ENCODE data around the gene EPHB2. TPM values are rescaled to one million over a fixed set of nuclear protein-coding genes. Genes with fewer than 3 reads are reported as not detected.

Gene EPHB2
- total RNA-seq, 1 donor from 2014 or later, result not detected

DNA sequence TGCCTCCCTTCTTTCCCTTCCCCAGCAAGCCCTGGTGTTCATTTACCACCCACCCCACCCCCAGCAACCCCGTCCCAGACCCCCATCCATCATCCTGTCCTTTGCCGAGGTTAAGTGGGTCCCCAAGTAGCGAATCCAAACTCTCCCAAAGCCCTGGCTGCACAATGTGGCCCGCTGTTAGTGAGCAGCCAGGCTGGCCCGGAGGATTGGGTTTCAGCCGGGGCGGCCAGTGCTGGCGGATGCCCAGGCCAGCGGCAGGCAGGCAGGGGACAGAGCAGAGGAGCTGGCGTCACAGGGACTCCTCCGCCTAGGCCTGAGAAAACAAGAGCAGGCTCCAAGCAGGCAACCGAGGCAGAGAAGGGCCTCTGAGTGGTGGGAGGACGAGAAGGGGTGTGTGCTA lies 61.4 kb downstream of the EPHB2 start:
- no peaks in the 10 kb centered on the region for H3K36me3 Mint-ChIP-seq (ENCODE audit: low read depth)
- no peaks in the 10 kb centered on the region for H3K9me3 Mint-ChIP-seq
- no peak overlapping the region for H3K4me3 Mint-ChIP-seq (ENCODE audit: low read depth)
- DNase-seq (ENCODE audit: low spot score), result no peak
- intact Hi-C loops (cut with micrococcal nuclease), result no loop called here
- H3K27me3 Mint-ChIP-seq (ENCODE audit: low read depth), result peaks cover 6% of the 10 kb centered on the region
- no peaks in the 10 kb centered on the region for H3K4me1 Mint-ChIP-seq (ENCODE audit: low read depth)
- H3K27ac Mint-ChIP-seq, result no peak overlapping the region

DNA sequence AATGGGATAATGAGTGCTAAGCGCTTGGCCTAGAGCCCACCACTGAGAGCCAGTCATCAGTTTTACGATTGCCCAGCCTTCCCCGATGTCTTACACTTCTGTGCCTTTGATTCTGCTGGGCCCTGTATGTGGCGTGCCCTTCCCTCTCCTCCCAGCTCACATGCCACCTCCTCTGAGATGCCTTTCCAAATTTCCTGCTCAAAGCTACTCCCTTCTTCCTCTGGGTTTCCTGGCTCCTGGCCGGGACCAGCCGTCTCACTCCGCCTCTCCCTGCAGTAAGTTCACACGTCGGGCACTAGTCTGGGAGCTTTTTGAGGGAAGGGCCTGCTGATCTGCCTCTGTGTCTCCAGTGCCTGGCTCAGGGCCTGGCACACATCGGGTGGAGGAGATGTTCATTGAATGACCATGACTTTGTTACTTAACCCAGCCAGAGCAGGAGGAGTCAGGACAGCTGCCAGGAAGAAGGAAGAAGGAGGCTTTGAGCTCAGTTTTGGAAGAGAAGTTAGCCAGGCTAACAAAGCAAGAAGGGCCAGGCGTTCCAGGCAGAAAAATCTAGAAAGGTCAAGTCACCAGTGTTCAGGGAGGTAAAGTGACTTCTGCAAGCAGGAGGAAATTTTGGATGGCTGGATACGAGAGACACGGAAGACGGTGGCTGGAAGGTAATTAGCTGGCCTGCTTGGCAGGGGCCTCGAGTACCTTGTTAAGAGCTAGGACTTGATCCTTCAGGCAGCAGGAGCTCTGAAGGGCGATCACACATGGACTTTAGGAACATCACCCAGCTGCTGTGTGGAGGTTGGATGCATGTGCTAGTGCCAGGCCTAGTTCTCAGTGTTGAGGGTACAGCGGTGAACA lies 63.6 kb downstream of the EPHB2 start:
- Mint-ChIP-seq H3K36me3 (ENCODE audit: low read depth) (no peaks in the 10 kb centered on the region), H3K9me3 (no peaks in the 10 kb centered on the region), H3K4me1 (ENCODE audit: low read depth) (no peaks in the 10 kb centered on the region), H3K27ac (no peak overlapping the region), H3K27me3 (ENCODE audit: low read depth) (peaks cover 6% of the 10 kb centered on the region), H3K4me3 (ENCODE audit: low read depth) (no peak overlapping the region)
- DNase-seq (ENCODE audit: low spot score), result no peak
- intact Hi-C loops (cut with micrococcal nuclease), result no loop called here

- no peaks in the 10 kb centered on the region for H3K4me1 Mint-ChIP-seq (ENCODE audit: low read depth)
- intact Hi-C loops (cut with micrococcal nuclease), result no loop called here
- DNase-seq (ENCODE audit: low spot score), result no peak
- no peaks in the 10 kb centered on the region for H3K9me3 Mint-ChIP-seq
- peaks cover 6% of the 10 kb centered on the region for H3K27me3 Mint-ChIP-seq (ENCODE audit: low read depth)
- H3K27ac Mint-ChIP-seq, result no peak overlapping the region
- H3K4me3 Mint-ChIP-seq (ENCODE audit: low read depth), result no peak overlapping the region
- no peaks in the 10 kb centered on the region for H3K36me3 Mint-ChIP-seq (ENCODE audit: low read depth)
Measured at GRCh38 chr1:22774833-22775182, 64.2 kb downstream of the EPHB2 start.

DNA sequence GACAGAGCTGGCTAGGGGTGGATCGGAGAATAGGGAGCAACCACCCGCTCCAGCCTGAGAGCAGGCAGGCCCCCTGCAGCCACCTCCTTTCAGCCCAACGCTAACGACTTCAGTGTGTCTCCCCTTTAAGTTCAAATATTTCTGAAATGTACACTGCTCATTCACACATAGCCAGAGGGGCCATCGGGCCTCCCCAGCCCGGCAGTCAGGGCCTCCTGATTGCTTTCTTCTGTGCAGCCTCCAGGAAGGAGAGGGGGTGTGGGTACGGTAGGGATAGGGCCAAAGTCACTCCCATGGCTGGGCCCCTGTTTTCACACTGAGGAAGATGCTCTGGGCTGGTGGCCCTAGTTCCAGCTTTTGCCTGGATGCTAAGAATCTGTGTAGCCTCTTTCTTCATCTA lies 64.8 kb downstream of the EPHB2 start:
- Mint-ChIP-seq H3K27me3 (ENCODE audit: low read depth) (peaks cover 6% of the 10 kb centered on the region), H3K27ac (no peak overlapping the region), H3K4me3 (ENCODE audit: low read depth) (no peak overlapping the region), H3K36me3 (ENCODE audit: low read depth) (no peaks in the 10 kb centered on the region), H3K9me3 (no peaks in the 10 kb centered on the region), H3K4me1 (ENCODE audit: low read depth) (no peaks in the 10 kb centered on the region)
- no peak for DNase-seq (ENCODE audit: low spot score)
- intact Hi-C loops (cut with micrococcal nuclease), result no loop called here

DNA sequence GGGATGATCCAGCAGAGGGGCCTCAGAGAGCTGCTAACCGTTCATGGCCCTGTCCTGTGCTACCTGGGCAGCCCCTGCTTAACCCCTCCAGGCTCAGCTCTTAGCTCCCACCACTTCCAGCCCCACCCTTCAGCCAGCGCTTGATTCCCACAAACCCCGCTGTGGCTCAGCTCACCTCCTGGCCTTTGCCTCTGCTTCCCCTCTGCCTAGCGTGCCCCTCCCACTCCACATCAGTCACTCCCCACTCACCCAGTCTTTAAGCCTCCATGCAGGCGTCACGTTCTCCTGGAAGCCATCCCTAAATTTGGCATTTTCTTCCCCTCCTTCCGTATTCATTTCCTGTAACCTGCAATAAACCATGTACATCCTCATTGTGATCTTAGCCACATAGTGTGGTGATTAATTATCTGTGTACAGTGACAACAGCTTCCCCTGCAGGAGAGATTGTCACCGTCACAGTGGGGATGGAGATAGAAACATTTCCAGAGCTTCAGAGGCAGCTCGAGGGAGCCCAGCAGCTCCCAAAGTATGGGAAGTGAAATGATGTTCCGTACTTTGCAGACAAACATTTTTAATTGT lies 65.5 kb downstream of the EPHB2 start:
- peaks cover 6% of the 10 kb centered on the region for H3K27me3 Mint-ChIP-seq (ENCODE audit: low read depth)
- DNase-seq (ENCODE audit: low spot score), result no peak
- no peaks in the 10 kb centered on the region for H3K9me3 Mint-ChIP-seq
- H3K4me1 Mint-ChIP-seq (ENCODE audit: low read depth), result no peaks in the 10 kb centered on the region
- intact Hi-C loops (cut with micrococcal nuclease), result no loop called here
- no peak overlapping the region for H3K27ac Mint-ChIP-seq
- H3K4me3 Mint-ChIP-seq (ENCODE audit: low read depth), result no peak overlapping the region
- H3K36me3 Mint-ChIP-seq (ENCODE audit: low read depth), result no peaks in the 10 kb centered on the region

DNA sequence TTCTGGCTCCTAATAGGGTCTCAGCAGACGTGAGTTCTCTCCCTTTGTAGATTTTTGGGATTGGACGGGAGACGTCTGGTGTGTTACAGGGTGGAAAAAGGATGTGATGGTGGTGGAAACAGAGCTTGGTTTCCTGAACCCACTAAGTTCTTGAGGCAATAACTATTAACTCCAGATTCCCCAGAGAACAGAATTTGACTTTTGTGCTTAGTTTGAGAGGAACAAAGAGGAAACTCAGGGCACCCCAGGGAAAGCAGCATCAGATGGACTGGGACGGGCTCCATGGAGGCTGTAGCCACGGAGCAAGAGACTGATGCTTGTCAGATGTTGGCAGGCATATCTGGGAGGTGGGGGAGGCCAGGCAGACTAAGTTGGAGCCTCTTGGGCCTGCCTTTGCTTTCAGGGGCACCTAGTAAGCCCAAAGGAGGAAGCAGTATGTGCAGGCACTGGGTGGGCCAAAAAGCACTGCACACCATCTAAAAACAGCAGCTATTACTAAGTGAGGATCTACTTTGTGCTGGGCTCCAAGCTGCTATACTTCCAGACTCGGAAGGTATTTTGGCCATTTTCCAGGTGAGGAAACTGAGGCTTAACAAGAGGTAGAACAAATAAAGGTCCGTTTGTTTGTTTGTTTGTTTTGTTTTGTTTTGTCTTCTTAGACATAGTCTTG lies 66.9 kb downstream of the EPHB2 start:
- no peaks in the 10 kb centered on the region for H3K36me3 Mint-ChIP-seq (ENCODE audit: low read depth)

GRCh38 chr1:22778408-22778807 lies 67.8 kb downstream of the EPHB2 start:
- Mint-ChIP-seq H3K27ac (no peak overlapping the region), H3K4me3 (ENCODE audit: low read depth) (no peak overlapping the region), H3K27me3 (ENCODE audit: low read depth) (peaks cover 6% of the 10 kb centered on the region), H3K36me3 (ENCODE audit: low read depth) (no peaks in the 10 kb centered on the region), H3K9me3 (no peaks in the 10 kb centered on the region), H3K4me1 (ENCODE audit: low read depth) (no peaks in the 10 kb centered on the region)
- DNase-seq (ENCODE audit: low spot score), result no peak
- intact Hi-C loops (cut with micrococcal nuclease), result no loop called here

More for the DNA sequence above, 66.9 kb downstream of the EPHB2 start:
- H3K27ac Mint-ChIP-seq, result no peak overlapping the region
- H3K4me1 Mint-ChIP-seq (ENCODE audit: low read depth), result no peaks in the 10 kb centered on the region
- intact Hi-C loops (cut with micrococcal nuclease), result no loop called here
- H3K27me3 Mint-ChIP-seq (ENCODE audit: low read depth), result peaks cover 6% of the 10 kb centered on the region
- no peaks in the 10 kb centered on the region for H3K9me3 Mint-ChIP-seq
- no peak overlapping the region for H3K4me3 Mint-ChIP-seq (ENCODE audit: low read depth)
- DNase-seq (ENCODE audit: low spot score), result no peak

DNA sequence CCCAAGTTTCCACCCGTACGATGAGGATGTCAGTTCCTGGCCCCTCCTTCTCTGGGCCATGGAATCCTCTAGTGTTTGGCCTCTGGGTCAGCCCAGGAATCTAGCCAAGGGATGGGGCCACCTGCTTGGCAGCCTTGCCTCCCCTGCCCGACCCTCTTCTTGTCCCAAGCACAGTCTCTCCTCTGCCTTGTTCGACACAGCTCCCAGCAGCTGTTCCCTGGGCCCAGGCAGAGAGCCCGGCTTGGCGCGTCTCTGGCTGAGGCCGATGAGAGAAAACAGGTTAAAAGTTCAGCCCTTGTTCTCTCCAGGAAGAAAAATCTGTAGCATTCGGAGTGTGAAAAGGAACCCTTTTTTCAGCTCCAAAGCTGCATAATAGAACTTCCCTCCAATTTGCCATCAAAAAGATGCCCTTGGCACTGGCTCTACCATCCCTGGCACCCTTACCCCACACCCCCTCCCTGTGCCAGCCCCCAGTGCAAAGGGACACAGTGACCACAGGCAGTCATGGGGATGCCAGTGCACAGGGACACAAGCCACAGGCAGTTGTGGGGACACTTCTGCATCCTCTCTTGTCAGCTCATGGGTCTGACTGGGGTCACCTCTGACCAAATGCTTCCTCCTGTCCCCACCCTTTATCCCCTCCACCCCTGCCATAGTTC lies 68.4 kb downstream of the EPHB2 start:
- Mint-ChIP-seq H3K4me3 (ENCODE audit: low read depth) (no peak overlapping the region), H3K27ac (no peak overlapping the region), H3K27me3 (ENCODE audit: low read depth) (peaks cover 6% of the 10 kb centered on the region), H3K36me3 (ENCODE audit: low read depth) (no peaks in the 10 kb centered on the region), H3K4me1 (ENCODE audit: low read depth) (no peaks in the 10 kb centered on the region), H3K9me3 (no peaks in the 10 kb centered on the region)
- no peak for DNase-seq (ENCODE audit: low spot score)
- intact Hi-C loops (cut with micrococcal nuclease), result no loop called here

GRCh38 chr1:22780696-22781095 lies 70.1 kb downstream of the EPHB2 start:
- Mint-ChIP-seq H3K36me3 (ENCODE audit: low read depth) (no peaks in the 10 kb centered on the region), H3K4me1 (ENCODE audit: low read depth) (no peaks in the 10 kb centered on the region), H3K9me3 (no peaks in the 10 kb centered on the region), H3K27me3 (ENCODE audit: low read depth) (peaks cover 4% of the 10 kb centered on the region), H3K27ac (no peak overlapping the region), H3K4me3 (ENCODE audit: low read depth) (no peak overlapping the region)
- intact Hi-C loops (cut with micrococcal nuclease), result no loop called here
- no peak for DNase-seq (ENCODE audit: low spot score)

DNA sequence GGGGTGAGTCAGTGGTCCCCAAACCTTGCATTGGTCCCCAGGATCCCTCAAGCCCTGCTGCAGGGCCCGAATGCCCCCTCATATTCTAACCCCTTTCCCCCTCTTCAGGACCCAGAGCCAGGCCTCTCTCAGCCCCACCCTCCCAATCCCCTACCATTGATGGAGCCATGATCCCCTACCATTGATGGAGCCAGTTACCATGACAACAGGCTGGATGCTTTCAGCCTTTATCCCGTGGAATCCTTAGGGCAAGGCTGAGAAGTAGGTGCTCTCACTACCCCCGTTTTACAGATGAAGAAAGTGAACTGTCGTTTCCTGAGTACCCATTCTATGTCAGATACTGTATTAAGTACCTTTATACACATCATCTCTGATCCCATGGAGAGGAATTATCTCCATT lies 70.8 kb downstream of the EPHB2 start:
- H3K27ac Mint-ChIP-seq, result no peak overlapping the region
- no peaks in the 10 kb centered on the region for H3K9me3 Mint-ChIP-seq
- intact Hi-C loops (cut with micrococcal nuclease), result no loop called here
- DNase-seq (ENCODE audit: low spot score), result no peak
- H3K4me3 Mint-ChIP-seq (ENCODE audit: low read depth), result no peak overlapping the region
- H3K4me1 Mint-ChIP-seq (ENCODE audit: low read depth), result no peaks in the 10 kb centered on the region
- H3K27me3 Mint-ChIP-seq (ENCODE audit: low read depth), result peaks cover under 1% of the 10 kb centered on the region
- no peaks in the 10 kb centered on the region for H3K36me3 Mint-ChIP-seq (ENCODE audit: low read depth)

DNA sequence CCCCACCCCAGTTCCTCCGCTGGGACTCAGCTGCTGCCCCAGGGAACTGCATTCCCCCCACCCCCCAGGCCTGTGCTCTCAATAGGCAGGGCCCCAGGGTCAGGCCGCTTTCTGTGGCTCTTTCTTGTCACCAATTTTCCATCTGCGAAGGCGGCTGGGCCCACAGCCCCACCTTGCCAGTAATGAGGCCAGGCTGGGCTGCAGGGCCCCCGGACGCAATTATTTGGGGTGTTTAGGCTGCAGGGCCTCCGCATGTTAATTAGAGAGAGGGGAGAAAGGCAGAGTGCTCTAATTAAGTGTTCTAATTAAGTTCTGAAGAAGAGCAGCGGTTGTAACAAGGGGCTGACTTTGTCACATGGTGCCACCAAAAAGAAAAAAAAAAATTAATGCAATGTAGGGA lies 71.8 kb downstream of the EPHB2 start:
- Mint-ChIP-seq H3K9me3 (no peaks in the 10 kb centered on the region), H3K27ac (no peak overlapping the region), H3K4me1 (ENCODE audit: low read depth) (no peaks in the 10 kb centered on the region), H3K36me3 (ENCODE audit: low read depth) (no peaks in the 10 kb centered on the region), H3K27me3 (ENCODE audit: low read depth) (no peaks in the 10 kb centered on the region), H3K4me3 (ENCODE audit: low read depth) (no peak overlapping the region)
- no peak for DNase-seq (ENCODE audit: low spot score)
- intact Hi-C loops (cut with micrococcal nuclease), result no loop called here

DNA sequence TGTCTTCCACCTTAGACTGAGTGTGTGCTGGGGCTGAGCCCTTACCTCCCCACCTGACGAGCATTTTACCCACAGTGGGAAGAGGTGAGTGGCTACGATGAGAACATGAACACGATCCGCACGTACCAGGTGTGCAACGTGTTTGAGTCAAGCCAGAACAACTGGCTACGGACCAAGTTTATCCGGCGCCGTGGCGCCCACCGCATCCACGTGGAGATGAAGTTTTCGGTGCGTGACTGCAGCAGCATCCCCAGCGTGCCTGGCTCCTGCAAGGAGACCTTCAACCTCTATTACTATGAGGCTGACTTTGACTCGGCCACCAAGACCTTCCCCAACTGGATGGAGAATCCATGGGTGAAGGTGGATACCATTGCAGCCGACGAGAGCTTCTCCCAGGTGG lies 73.7 kb downstream of the EPHB2 start:
- no peaks in the 10 kb centered on the region for H3K4me1 Mint-ChIP-seq (ENCODE audit: low read depth)
- DNase-seq (ENCODE audit: low spot score), result no peak
- H3K27ac Mint-ChIP-seq, result no peak overlapping the region
- intact Hi-C loops (cut with micrococcal nuclease), result no loop called here
- H3K36me3 Mint-ChIP-seq (ENCODE audit: low read depth), result no peaks in the 10 kb centered on the region
- H3K27me3 Mint-ChIP-seq (ENCODE audit: low read depth), result no peaks in the 10 kb centered on the region
- no peaks in the 10 kb centered on the region for H3K9me3 Mint-ChIP-seq
- H3K4me3 Mint-ChIP-seq (ENCODE audit: low read depth), result no peak overlapping the region

GRCh38 chr1:22784737-22785136 lies 74.1 kb downstream of the EPHB2 start:
- Mint-ChIP-seq H3K4me3 (ENCODE audit: low read depth) (no peak overlapping the region), H3K27ac (no peak overlapping the region), H3K27me3 (ENCODE audit: low read depth) (no peaks in the 10 kb centered on the region), H3K4me1 (ENCODE audit: low read depth) (no peaks in the 10 kb centered on the region), H3K9me3 (no peaks in the 10 kb centered on the region), H3K36me3 (ENCODE audit: low read depth) (no peaks in the 10 kb centered on the region)
- intact Hi-C loops (cut with micrococcal nuclease), result no loop called here
- no peak for DNase-seq (ENCODE audit: low spot score)

All from activated T-helper 2 cell treated with anti-CD3 and anti-CD28 coated beads, Interferon-gamma antibody, Interleukin-2, Interleukin-4, amounts not matched to agents 10 μg/mL and 5 μg/mL and 100 μg/mL, durations not matched to agents 14 hours and 24 hours and 36 hours (primary cell).